ENCODE results near the gene ELFN1.

GRCh38 chr7:1667566-1668395, 2.3 kb upstream of the ELFN1 start:
- no peak for TF ChIP-seq MAX (IDR thresholded peaks at IDR 0.05; ENCODE audit: low read depth, low read length)
- TF ChIP-seq CTCF (IDR thresholded peaks at IDR 0.05; ENCODE audit: low read depth, low read length): no peak
